Neural cell (in vitro differentiated cells): ENCODE measurements around the gene ABCG2.

Source experiments
- CTCF ChIP-seq: fragments of 450-650 bp; IDR thresholded peaks from 2 replicates; pipeline ENCODE4 v1.5.1; 2014; ENCODE audit warnings: antibody characterized with exemption, mild to moderate bottlenecking, moderate library complexity; ENCODE audit not compliant: poor library complexity, severe bottlenecking
- MXI1 ChIP-seq: fragments of 450-650 bp; conservative IDR thresholded peaks from 2 replicates; pipeline ENCODE4 v1.6.1; 2014; ENCODE audit warnings: antibody characterized with exemption, mild to moderate bottlenecking; ENCODE audit not compliant: poor library complexity, severe bottlenecking
- POLR2AphosphoS5 ChIP-seq: IDR thresholded peaks from 2 replicates; pipeline ENCODE4 v1.6.1; 2012
- REST ChIP-seq: IDR thresholded peaks from 2 replicates; pipeline ENCODE4 v1.6.1; 2012; ENCODE audit warnings: borderline replicate concordance

- TF ChIP-seq CTCF (no peak), MXI1 (no peak), REST (no peak), POLR2AphosphoS5 (no peak)
These were observed 42.9 kb downstream of the ABCG2 start for GRCh38 chr4:88115587-88115986.
